ENCODE data around the gene CMSS1.
A peak's percentile ranks its signal among the peaks of the same experiment; 100 is the strongest.

The CMSS1 gene

DNA sequence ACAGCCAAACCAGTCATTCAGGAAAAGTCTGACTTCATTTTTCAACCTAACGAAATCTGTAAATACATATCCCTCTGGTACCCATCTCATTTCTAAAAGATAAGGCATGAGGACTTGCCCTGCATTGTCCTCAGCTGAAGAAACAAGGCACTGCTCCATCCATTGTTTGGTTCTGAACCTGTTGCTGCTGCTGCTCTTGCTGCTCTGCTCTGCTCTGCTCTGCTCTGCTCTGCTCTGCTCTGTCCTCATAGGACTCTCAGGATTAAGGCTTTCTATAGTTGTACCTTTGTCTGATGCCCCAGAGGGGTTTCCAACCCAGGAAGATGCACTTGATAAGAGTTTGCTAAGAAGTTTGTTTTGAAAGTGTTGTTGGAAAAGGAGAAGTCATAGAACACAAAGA lies 38.2 kb downstream of the CMSS1 start:
- no peak for DNase-seq (ENCODE audit: low read depth)
- no peak for TF ChIP-seq CTCF (conservative IDR thresholded peaks at IDR 0.05; ENCODE audit: control insufficient read depth, insufficient read depth, low read depth, low read length)
- H3K4me3 ChIP-seq (ENCODE audit: control insufficient read depth, low read depth, low read length): no peak overlapping the region

DNA sequence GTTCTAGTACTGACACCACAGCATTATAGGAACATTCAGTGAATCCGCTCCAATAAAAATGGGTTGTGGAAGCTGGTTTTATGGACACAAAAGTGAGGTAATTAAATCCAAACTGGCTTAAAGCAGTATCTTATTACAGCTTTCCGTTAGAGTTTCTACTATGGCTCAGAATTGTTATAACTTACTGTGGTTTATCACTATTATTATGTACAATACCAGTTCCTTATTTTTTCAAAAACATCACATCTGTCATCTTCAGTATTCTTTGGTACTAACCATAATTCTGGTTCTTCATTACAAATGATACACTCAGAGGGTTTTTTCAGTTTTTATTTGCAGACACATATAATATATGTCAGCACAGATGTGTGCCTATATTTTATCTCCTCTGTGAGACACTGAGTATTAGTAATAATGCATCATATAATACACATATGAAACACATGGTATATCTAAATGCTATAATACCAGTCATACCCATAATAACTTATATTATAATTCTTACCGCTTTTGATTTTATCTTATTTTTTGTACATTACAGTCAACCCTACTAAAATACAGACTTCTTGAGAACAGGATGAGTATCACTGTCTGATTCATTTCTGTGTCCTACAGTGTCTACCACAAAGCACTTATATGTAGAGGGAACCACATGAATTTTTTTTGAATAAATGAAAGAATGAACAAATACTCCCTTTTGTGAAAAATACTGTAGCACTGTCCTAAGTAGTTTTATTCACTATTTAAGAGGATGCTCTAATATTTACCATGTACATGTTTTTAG lies 39.0 kb downstream of the CMSS1 start:
- TF ChIP-seq CTCF (conservative IDR thresholded peaks at IDR 0.05; ENCODE audit: control insufficient read depth, insufficient read depth, low read depth, low read length): no peak
- DNase-seq (ENCODE audit: low read depth): no peak
- H3K4me3 ChIP-seq (ENCODE audit: control insufficient read depth, low read depth, low read length): no peak overlapping the region

GRCh38 chr3:99857278-99857677 lies 39.6 kb downstream of the CMSS1 start:
- TF ChIP-seq CTCF (conservative IDR thresholded peaks at IDR 0.05; ENCODE audit: control insufficient read depth, insufficient read depth, low read depth, low read length): no peak
- no peak for DNase-seq (ENCODE audit: low read depth)
- H3K4me3 ChIP-seq (ENCODE audit: control insufficient read depth, low read depth, low read length): no peak overlapping the region

GRCh38 chr3:99858469-99858868 lies 40.8 kb downstream of the CMSS1 start:
- H3K4me3 ChIP-seq (ENCODE audit: control insufficient read depth, low read depth, low read length): no peak overlapping the region
- TF ChIP-seq CTCF (conservative IDR thresholded peaks at IDR 0.05; ENCODE audit: control insufficient read depth, insufficient read depth, low read depth, low read length): no peak
- no peak for DNase-seq (ENCODE audit: low read depth)

DNA sequence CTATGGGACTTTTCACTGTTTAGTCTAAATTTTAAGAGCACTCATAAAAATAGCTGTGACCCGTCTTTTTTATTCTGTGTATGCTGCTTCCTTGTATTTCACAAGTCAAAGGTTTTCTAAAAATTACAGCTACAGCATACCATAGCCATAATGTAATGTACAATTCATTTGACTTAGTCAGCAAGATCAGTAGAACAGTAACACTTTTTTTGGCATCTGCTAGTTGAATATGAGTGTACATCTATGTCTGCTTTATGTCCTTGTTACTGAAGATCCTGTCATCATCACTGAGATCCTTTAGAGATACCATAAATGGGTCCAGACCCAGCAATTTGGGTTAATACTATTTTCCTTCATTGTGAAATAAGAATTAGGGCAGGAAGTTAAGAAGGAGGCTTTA lies 42.2 kb downstream of the CMSS1 start:
- H3K4me3 ChIP-seq (ENCODE audit: control insufficient read depth, low read depth, low read length): no peak overlapping the region
- DNase-seq (ENCODE audit: low read depth): peak; percentile 97
- no peak for TF ChIP-seq CTCF (conservative IDR thresholded peaks at IDR 0.05; ENCODE audit: control insufficient read depth, insufficient read depth, low read depth, low read length)

DNA sequence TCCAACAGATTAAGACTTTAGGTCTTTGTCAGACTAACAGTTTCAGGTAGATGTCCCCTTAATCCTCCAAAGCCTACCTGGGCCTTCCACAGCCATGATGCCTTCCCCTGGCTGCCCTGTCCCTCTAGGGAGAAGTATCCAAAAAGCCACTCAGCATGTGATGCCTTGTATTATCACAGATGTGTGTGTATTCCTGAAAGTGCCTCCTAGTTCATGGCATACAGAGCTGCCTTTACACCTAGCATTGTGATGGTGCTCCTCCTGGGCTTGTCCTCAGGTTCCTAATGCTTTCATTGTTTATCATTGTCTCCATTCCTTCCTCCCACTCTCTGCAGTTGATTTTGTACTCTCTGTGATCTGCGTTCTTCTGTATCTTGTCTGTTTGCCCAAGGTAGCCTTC lies 43.6 kb downstream of the CMSS1 start:
- DNase-seq (ENCODE audit: low read depth): no peak
- TF ChIP-seq CTCF (conservative IDR thresholded peaks at IDR 0.05; ENCODE audit: control insufficient read depth, insufficient read depth, low read depth, low read length): no peak
- H3K4me3 ChIP-seq (ENCODE audit: control insufficient read depth, low read depth, low read length): no peak overlapping the region
